HL-60/S4 treated with retinoic acid at 250 ng/mL for 4 days and 3 days (cell line): ENCODE measurements around the gene TXNL4B.

ENCODE experiments used
- in situ Hi-C: fragments of 300-500 bp; cut with MboI; formaldehyde crosslinking; loops from 2 replicates; pipeline ENCODE4 v1.7.0; 2022; ENCODE audit warnings: low sequenced_read_pairs

The TXNL4B gene

GRCh38 chr16:72112906-72113615, 19.6 kb upstream of the TXNL4B start:
- in situ Hi-C loops, result no loop called here

- in situ Hi-C loops, result no loop called here
Observed at GRCh38 chr16:72112452-72112792, 19.0 kb upstream of the TXNL4B start.

- in situ Hi-C loops, result no loop called here
Observed at GRCh38 chr16:72111657-72112451, 18.4 kb upstream of the TXNL4B start.

GRCh38 chr16:72110662-72111615, 17.5 kb upstream of the TXNL4B start:
- in situ Hi-C loops, result no loop called here

- in situ Hi-C loops, result no loop called here
Observed at GRCh38 chr16:72109966-72110530, 16.6 kb upstream of the TXNL4B start.

- in situ Hi-C loops, result no loop called here
Observed at GRCh38 chr16:72109300-72109699, 15.9 kb upstream of the TXNL4B start.

GRCh38 chr16:72108353-72109102, 15.1 kb upstream of the TXNL4B start:
- in situ Hi-C loops, result no loop called here

GRCh38 chr16:72107371-72107770, 14.0 kb upstream of the TXNL4B start:
- in situ Hi-C loops, result no loop called here

GRCh38 chr16:72105978-72106377, 12.6 kb upstream of the TXNL4B start:
- in situ Hi-C loops, result no loop called here

- in situ Hi-C loops, result no loop called here
Observed at GRCh38 chr16:72104905-72105304, 11.5 kb upstream of the TXNL4B start.

GRCh38 chr16:72101195-72101594, 7.8 kb upstream of the TXNL4B start:
- in situ Hi-C loops, result no loop called here

- in situ Hi-C loops, result no loop called here
Observed at GRCh38 chr16:72099377-72099818, 6.0 kb upstream of the TXNL4B start.

- in situ Hi-C loops, result no loop called here
Observed at GRCh38 chr16:72098936-72099335, 5.5 kb upstream of the TXNL4B start.

- in situ Hi-C loops, result no loop called here
Observed at GRCh38 chr16:72094266-72094610, 818 bp upstream of the TXNL4B start.

GRCh38 chr16:72092832-72093447, 480 bp downstream of the TXNL4B start:
- in situ Hi-C loops, result no loop called here

GRCh38 chr16:72091217-72091616, 2.2 kb downstream of the TXNL4B start:
- in situ Hi-C loops, result no loop called here

GRCh38 chr16:72085002-72085401, 8.4 kb downstream of the TXNL4B start:
- in situ Hi-C loops, result no loop called here

- in situ Hi-C loops, result no loop called here
Observed at GRCh38 chr16:72084445-72084844, 9.0 kb downstream of the TXNL4B start.

- in situ Hi-C loops, result no loop called here
Observed at GRCh38 chr16:72083778-72084404, 9.5 kb downstream of the TXNL4B start.
